Activated naive CD8-positive, alpha-beta T cell treated with anti-CD3 and anti-CD28 coated beads, Interleukin-2, amount 10 ng/mL, durations not matched to agents 7 days and 5 days (primary cell): ENCODE results near the gene APBA2. TPM values are rescaled to one million over a fixed set of nuclear protein-coding genes. Genes with fewer than 3 reads are reported as not detected.
A peak's percentile ranks its signal among the peaks of the same experiment; 100 is the strongest.
"Not testable (repeated sequence)": the region's sequence is repeated elsewhere in the genome, so short reads cannot be mapped to it uniquely, and the experiment has no call there.

Experiments
- ATAC-seq: fragments of 150-1000 bp; cut with Tn5 transposase; one replicate; pipeline ENCODE4 v1.10.0; 2021; ENCODE audit warnings: low read depth, moderate library complexity
- POLR2A ChIA-PET: fragments of 350-600 bp; sonication (Branson Sonifier 250); formaldehyde crosslinking; loops from one replicate; lab custom pipeline; 2021; ENCODE audit warnings: antibody characterized with exemption; lab: Charles Lee
- DNase-seq: peaks from one replicate; pipeline ENCODE4 v3.0.0; 2021
- H3K27ac Mint-ChIP-seq: one replicate; pipeline ENCODE4 v1.8.0; 2022; ENCODE audit warnings: mild to moderate bottlenecking, mixed read lengths
- H3K27me3 Mint-ChIP-seq: one replicate; pipeline ENCODE4 v1.8.0; 2022; ENCODE audit warnings: mild to moderate bottlenecking, moderate library complexity, mixed read lengths
- H3K36me3 Mint-ChIP-seq: one replicate; pipeline ENCODE4 v1.8.0; 2021; ENCODE audit warnings: mild to moderate bottlenecking, mixed read lengths
- H3K4me1 Mint-ChIP-seq: one replicate; pipeline ENCODE4 v1.8.0; 2021; ENCODE audit warnings: mixed read lengths
- H3K4me3 Mint-ChIP-seq: one replicate; pipeline ENCODE4 v1.8.0; 2022; ENCODE audit warnings: mild to moderate bottlenecking, moderate library complexity, mixed read lengths
- H3K9me3 Mint-ChIP-seq: one replicate; pipeline ENCODE4 v1.8.0; 2021; ENCODE audit warnings: mixed read lengths
- total RNA-seq, 2 experiments: library from RNA; stranded (reverse); gene quantifications; one replicate each; pipeline ENCODE4 v1.2.3, GENCODE V29; 2021

APBA2 gene
- total RNA-seq, 2 experiments from 2014 or later = 65.1 to 66.0 TPM

DNA sequence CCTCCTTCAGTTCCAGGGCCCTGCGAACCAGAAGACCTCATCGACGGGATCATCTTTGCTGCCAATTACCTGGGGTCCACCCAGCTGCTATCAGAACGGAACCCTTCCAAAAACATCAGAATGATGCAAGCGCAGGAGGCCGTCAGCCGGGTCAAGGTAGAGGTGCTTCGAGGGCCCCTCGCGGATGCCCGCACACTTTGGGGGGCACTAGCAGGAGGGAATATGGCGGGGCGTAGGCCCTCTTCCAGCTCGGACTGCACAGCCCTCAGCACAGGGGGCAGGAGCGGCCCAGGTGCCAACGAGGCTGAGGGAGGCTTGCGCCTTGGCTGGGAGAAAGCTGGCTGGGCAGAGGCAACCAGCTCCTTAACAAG is 207.3 kb downstream of the APBA2 start:
- Mint-ChIP-seq H3K4me3 (no peak overlapping the region), H3K4me1 (peaks cover 20% of the 10 kb centered on the region), H3K9me3 (no peaks in the 10 kb centered on the region), H3K36me3 (no peaks in the 10 kb centered on the region), H3K27me3 (no peaks in the 10 kb centered on the region), H3K27ac (no peak overlapping the region)
- ATAC-seq (no peak), DNase-seq (peak; percentile 15)
- POLR2A ChIA-PET = no interaction called here

GRCh38 chr15:29093696-29094343 is 208.0 kb downstream of the APBA2 start:
- H3K36me3 Mint-ChIP-seq = no peaks in the 10 kb centered on the region
- POLR2A ChIA-PET = no interaction called here
- ATAC-seq = no peak
- H3K27ac Mint-ChIP-seq = peak overlapping the region; percentile 31
- peaks cover 13% of the 10 kb centered on the region for H3K4me1 Mint-ChIP-seq
- peak; percentile 17 for DNase-seq
- no peaks in the 10 kb centered on the region for H3K9me3 Mint-ChIP-seq
- H3K4me3 Mint-ChIP-seq = no peak overlapping the region
- no peaks in the 10 kb centered on the region for H3K27me3 Mint-ChIP-seq

DNA sequence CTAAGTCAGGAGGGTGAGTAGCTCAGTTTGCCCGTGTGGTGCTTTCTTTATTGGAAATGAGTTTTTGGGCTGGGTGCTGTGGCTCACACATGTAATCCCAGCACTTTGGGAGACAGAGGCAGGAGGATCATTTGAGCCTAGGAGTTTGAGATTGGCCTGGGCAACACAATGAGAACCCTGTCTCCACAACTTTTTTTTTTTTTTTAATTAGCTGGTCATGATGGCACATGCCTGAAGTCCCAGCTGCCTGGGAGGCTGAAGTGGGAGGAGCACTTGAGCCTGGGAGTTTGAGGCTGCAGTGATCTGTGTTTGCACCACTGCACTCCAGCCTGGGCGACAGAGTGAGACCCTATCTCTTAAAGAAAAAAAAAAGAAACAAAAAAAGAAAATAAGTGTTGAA is 208.9 kb downstream of the APBA2 start:
- no peaks in the 10 kb centered on the region for H3K9me3 Mint-ChIP-seq
- peak overlapping the region; percentile 31 for H3K27ac Mint-ChIP-seq
- H3K4me3 Mint-ChIP-seq = no peak overlapping the region
- DNase-seq (no peak), ATAC-seq (no peak)
- no peaks in the 10 kb centered on the region for H3K27me3 Mint-ChIP-seq
- POLR2A ChIA-PET = no interaction called here
- H3K36me3 Mint-ChIP-seq = no peaks in the 10 kb centered on the region
- H3K4me1 Mint-ChIP-seq = peaks cover 8% of the 10 kb centered on the region

- Mint-ChIP-seq H3K27me3 (no peaks in the 10 kb centered on the region), H3K4me1 (peaks cover 2% of the 10 kb centered on the region), H3K27ac (no peak overlapping the region), H3K9me3 (no peaks in the 10 kb centered on the region), H3K36me3 (no peaks in the 10 kb centered on the region), H3K4me3 (no peak overlapping the region)
- DNase-seq (no peak), ATAC-seq (no peak)
- POLR2A ChIA-PET = no interaction called here
These were observed 210.0 kb downstream of the APBA2 start for GRCh38 chr15:29095746-29096145.

DNA sequence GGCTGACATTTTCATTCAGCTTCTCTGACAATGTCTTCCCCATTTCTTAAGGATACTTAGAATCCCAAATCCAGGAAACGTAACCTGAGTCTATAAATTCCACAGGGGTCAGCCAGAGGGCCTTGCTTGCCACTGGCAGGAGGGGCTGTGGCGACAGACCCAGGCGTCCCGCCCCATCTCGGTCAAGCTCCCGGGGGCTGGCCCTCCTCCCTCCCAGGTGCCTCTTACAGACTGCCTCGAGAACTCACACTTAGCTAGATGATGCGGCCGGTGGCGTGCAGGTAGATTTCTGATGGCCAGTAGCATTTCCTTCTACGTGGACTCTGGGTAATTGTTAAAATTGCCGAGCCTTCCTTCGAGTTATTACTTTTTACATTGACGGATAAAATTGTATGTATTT is 211.4 kb downstream of the APBA2 start:
- Mint-ChIP-seq H3K27ac (no peak overlapping the region), H3K4me3 (no peak overlapping the region), H3K27me3 (no peaks in the 10 kb centered on the region), H3K36me3 (peaks cover 2% of the 10 kb centered on the region), H3K9me3 (no peaks in the 10 kb centered on the region), H3K4me1 (peaks cover 5% of the 10 kb centered on the region)
- DNase-seq = no peak
- ATAC-seq = no peak
- POLR2A ChIA-PET = interaction anchor here (0.5 kb wide), 1 partner anchor 77 kb away, joined by 3 read pairs; no protein-coding TSS in a partner anchor

DNA sequence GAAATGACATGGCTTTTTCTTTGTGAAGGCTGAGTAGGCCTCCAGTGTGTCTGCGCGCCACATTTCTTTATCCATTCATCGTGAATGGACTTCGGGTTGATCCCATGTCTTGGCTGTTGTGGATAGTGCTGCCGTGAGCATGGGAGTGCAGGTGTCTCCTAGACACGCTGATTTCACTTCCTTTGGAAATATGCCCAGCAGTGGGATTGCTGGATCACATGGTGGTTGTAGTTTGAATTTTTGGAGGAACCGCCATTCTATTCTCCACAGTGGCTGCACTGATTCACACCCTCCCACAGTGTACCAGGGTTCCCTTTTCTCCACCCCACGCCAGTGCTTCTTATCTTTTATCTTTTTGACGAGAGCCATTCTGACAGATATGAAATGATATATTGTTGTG is 212.2 kb downstream of the APBA2 start:
- DNase-seq (no peak), ATAC-seq (no peak)
- peaks cover 3% of the 10 kb centered on the region for H3K36me3 Mint-ChIP-seq
- POLR2A ChIA-PET = no interaction called here
- peaks cover 5% of the 10 kb centered on the region for H3K4me1 Mint-ChIP-seq
- H3K27ac Mint-ChIP-seq = no peak overlapping the region
- no peaks in the 10 kb centered on the region for H3K27me3 Mint-ChIP-seq
- no peak overlapping the region for H3K4me3 Mint-ChIP-seq
- no peaks in the 10 kb centered on the region for H3K9me3 Mint-ChIP-seq

- Mint-ChIP-seq H3K9me3 (no peaks in the 10 kb centered on the region), H3K27ac (no peak overlapping the region), H3K4me1 (peaks cover 5% of the 10 kb centered on the region), H3K4me3 (no peak overlapping the region), H3K27me3 (no peaks in the 10 kb centered on the region), H3K36me3 (peaks cover 3% of the 10 kb centered on the region)
- ATAC-seq (no peak), DNase-seq (no peak)
- POLR2A ChIA-PET = no interaction called here
These were observed 212.9 kb downstream of the APBA2 start for GRCh38 chr15:29098652-29099051.

GRCh38 chr15:29099131-29099880 is 213.5 kb downstream of the APBA2 start:
- Mint-ChIP-seq H3K27ac (no peak overlapping the region), H3K4me1 (peaks cover 5% of the 10 kb centered on the region), H3K36me3 (peaks cover 3% of the 10 kb centered on the region), H3K27me3 (no peaks in the 10 kb centered on the region), H3K9me3 (no peaks in the 10 kb centered on the region), H3K4me3 (no peak overlapping the region)
- ATAC-seq (no peak), DNase-seq (no peak)
- POLR2A ChIA-PET = no interaction called here

- Mint-ChIP-seq H3K9me3 (no peaks in the 10 kb centered on the region), H3K36me3 (peaks cover 3% of the 10 kb centered on the region), H3K27me3 (no peaks in the 10 kb centered on the region), H3K27ac (no peak overlapping the region), H3K4me3 (no peak overlapping the region), H3K4me1 (peaks cover 5% of the 10 kb centered on the region)
- DNase-seq (no peak), ATAC-seq (no peak)
- POLR2A ChIA-PET = no interaction called here
These were observed 214.8 kb downstream of the APBA2 start for GRCh38 chr15:29100486-29101000.

- POLR2A ChIA-PET = no interaction called here
- Mint-ChIP-seq H3K9me3 (no peaks in the 10 kb centered on the region), H3K36me3 (peaks cover 3% of the 10 kb centered on the region), H3K4me3 (no peak overlapping the region), H3K27me3 (no peaks in the 10 kb centered on the region), H3K4me1 (peaks cover 5% of the 10 kb centered on the region), H3K27ac (no peak overlapping the region)
- no peak for ATAC-seq
- no peak for DNase-seq
These were observed 215.7 kb downstream of the APBA2 start for GRCh38 chr15:29101491-29101890.

DNA sequence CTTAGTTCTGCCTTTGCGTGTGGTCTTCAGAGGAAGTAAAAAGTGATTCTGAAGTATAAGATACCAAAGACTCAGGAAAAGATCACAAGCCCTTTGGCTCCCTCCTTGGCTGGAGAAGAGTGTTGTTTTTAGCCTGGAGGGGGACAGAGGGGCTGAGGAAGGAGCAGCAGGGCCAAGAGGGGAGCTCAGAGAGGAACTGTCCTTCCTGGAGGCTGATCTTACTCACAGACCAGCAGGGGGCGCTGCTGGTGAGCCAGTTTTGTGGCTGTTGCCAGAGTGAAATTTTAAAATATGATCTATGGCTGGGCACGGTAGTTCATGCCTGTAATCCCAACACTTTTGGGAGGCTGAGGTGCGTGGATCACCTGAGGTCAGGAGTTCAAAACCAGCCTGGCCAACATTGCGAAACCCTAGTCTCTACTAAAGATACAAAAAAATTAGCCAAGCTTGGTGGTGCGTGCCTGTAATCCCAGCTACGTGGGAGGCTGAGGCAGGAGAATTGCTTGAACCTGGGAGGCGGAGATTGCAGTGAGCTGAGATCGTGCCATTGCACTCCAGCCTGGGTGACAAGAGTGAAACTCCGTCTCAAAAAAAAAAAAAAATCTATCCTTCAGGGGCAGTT is 216.5 kb downstream of the APBA2 start:
- H3K9me3 Mint-ChIP-seq, H3K27me3 Mint-ChIP-seq, POLR2A ChIA-PET, H3K4me1 Mint-ChIP-seq, H3K36me3 Mint-ChIP-seq, H3K4me3 Mint-ChIP-seq, H3K27ac Mint-ChIP-seq: not testable (repeated sequence)
- ATAC-seq = peak; percentile 49
- DNase-seq = peak; percentile 79

- H3K4me3 Mint-ChIP-seq = no peak overlapping the region
- peaks cover 5% of the 10 kb centered on the region for H3K4me1 Mint-ChIP-seq
- H3K9me3 Mint-ChIP-seq = no peaks in the 10 kb centered on the region
- no peak overlapping the region for H3K27ac Mint-ChIP-seq
- POLR2A ChIA-PET = no interaction called here
- peaks cover 3% of the 10 kb centered on the region for H3K36me3 Mint-ChIP-seq
- DNase-seq (peak; percentile 39), ATAC-seq (peak; percentile 32)
- H3K27me3 Mint-ChIP-seq = no peaks in the 10 kb centered on the region
These were observed 217.4 kb downstream of the APBA2 start for GRCh38 chr15:29102911-29103823.
